Neural progenitor cell (in vitro differentiated cells): ENCODE measurements around the gene S100A12.

Experiments
- EZH2 ChIP-seq: fragments of 200-600 bp; sonication (generic); IDR thresholded peaks from 2 replicates; pipeline ENCODE4 v1.6.1; 2017; ENCODE audit warnings: antibody characterized with exemption, mild to moderate bottlenecking, moderate library complexity
- TF ChIP-seq, protein P1 (sequence below): fragments of 200-600 bp; sonication (generic); IDR thresholded peaks from 2 replicates; pipeline ENCODE4 v1.5.1; 2017; ENCODE audit warnings: antibody characterized with exemption, mild to moderate bottlenecking

DNA sequence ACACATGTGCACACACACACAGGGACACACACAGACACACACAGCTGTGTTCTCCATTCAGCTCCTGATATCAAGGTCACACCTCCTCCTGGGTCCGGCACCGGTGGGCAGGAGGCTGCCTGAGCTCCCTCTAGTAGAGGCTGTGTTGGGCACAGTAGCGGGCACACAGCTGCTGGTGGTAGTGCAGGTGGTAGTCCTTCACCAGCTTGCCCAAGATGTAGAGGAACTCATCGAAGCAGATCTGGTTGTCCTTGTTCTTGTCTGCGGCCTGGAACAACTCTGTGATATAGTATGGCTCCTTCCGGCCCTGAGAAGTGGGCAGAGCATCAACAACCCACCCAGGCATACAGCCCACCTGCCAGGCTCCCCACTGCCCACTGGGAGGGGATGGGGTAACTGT lies 21.0 kb upstream of the S100A12 start:
- TF ChIP-seq, protein P1, sequence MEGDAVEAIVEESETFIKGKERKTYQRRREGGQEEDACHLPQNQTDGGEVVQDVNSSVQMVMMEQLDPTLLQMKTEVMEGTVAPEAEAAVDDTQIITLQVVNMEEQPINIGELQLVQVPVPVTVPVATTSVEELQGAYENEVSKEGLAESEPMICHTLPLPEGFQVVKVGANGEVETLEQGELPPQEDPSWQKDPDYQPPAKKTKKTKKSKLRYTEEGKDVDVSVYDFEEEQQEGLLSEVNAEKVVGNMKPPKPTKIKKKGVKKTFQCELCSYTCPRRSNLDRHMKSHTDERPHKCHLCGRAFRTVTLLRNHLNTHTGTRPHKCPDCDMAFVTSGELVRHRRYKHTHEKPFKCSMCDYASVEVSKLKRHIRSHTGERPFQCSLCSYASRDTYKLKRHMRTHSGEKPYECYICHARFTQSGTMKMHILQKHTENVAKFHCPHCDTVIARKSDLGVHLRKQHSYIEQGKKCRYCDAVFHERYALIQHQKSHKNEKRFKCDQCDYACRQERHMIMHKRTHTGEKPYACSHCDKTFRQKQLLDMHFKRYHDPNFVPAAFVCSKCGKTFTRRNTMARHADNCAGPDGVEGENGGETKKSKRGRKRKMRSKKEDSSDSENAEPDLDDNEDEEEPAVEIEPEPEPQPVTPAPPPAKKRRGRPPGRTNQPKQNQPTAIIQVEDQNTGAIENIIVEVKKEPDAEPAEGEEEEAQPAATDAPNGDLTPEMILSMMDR, result no peak
- no peak for TF ChIP-seq EZH2
